Measurements from ENCODE around the gene METTL17. TPM values are rescaled to one million over a fixed set of nuclear protein-coding genes. Genes with fewer than 3 reads are reported as not detected.
A peak's percentile ranks its signal among the peaks of the same experiment; 100 is the strongest.
"Not testable (repeated sequence)": the region's sequence is repeated elsewhere in the genome, so short reads cannot be mapped to it uniquely, and the experiment has no call there.

Gene METTL17
- total RNA-seq, 1 experiment from 2014 or later = 47.1 TPM

GRCh38 chr14:20986811-20987210 is 3.0 kb upstream of the METTL17 start:
- in situ Hi-C loops (cut with HindIII; ENCODE audit: low pct_unique_long_range_greater_than_20kb, low sequenced_read_pairs) = no loop called here
- DNase-seq (ENCODE audit: low read depth, low spot score) = peak; percentile 35

GRCh38 chr14:20988717-20989470 is 886 bp upstream of the METTL17 start:
- DNase-seq (ENCODE audit: low read depth, low spot score) = no peak
- in situ Hi-C loops (cut with HindIII; ENCODE audit: low pct_unique_long_range_greater_than_20kb, low sequenced_read_pairs) = no loop called here

- in situ Hi-C loops (cut with HindIII; ENCODE audit: low pct_unique_long_range_greater_than_20kb, low sequenced_read_pairs) = no loop called here
- DNase-seq (ENCODE audit: low read depth, low spot score) = no peak
Observed at GRCh38 chr14:20989471-20989786, 351 bp upstream of the METTL17 start.

GRCh38 chr14:20996521-20996920 is 6.7 kb downstream of the METTL17 start:
- in situ Hi-C loops (cut with HindIII; ENCODE audit: low pct_unique_long_range_greater_than_20kb, low sequenced_read_pairs) = no loop called here
- DNase-seq (ENCODE audit: low read depth, low spot score) = no peak

GRCh38 chr14:20997115-20997514 is 7.3 kb downstream of the METTL17 start:
- in situ Hi-C loops (cut with HindIII; ENCODE audit: low pct_unique_long_range_greater_than_20kb, low sequenced_read_pairs) = no loop called here
- no peak for DNase-seq (ENCODE audit: low read depth, low spot score)

GRCh38 chr14:20997564-20997963 is 7.8 kb downstream of the METTL17 start:
- in situ Hi-C loops (cut with HindIII; ENCODE audit: low pct_unique_long_range_greater_than_20kb, low sequenced_read_pairs) = no loop called here
- DNase-seq (ENCODE audit: low read depth, low spot score) = no peak

GRCh38 chr14:20998139-20998538 is 8.4 kb downstream of the METTL17 start:
- no peak for DNase-seq (ENCODE audit: low read depth, low spot score)
- in situ Hi-C loops (cut with HindIII; ENCODE audit: low pct_unique_long_range_greater_than_20kb, low sequenced_read_pairs) = no loop called here

GRCh38 chr14:20998674-20999366 is 9.0 kb downstream of the METTL17 start, which contains the start of gene SLC39A2:
TSS of gene SLC39A2 (plus strand) at chr14:20999293. CDS start at chr14:20999447, 154 bp downstream.
- DNase-seq (ENCODE audit: low read depth, low spot score) = peak; percentile 48
- in situ Hi-C loops (cut with HindIII; ENCODE audit: low pct_unique_long_range_greater_than_20kb, low sequenced_read_pairs) = no loop called here

- no peak for DNase-seq (ENCODE audit: low read depth, low spot score)
- in situ Hi-C loops (cut with HindIII; ENCODE audit: low pct_unique_long_range_greater_than_20kb, low sequenced_read_pairs) = no loop called here
Observed at GRCh38 chr14:20999591-20999990, 9.8 kb downstream of the METTL17 start.

- no peak for DNase-seq (ENCODE audit: low read depth, low spot score)
- in situ Hi-C loops (cut with HindIII; ENCODE audit: low pct_unique_long_range_greater_than_20kb, low sequenced_read_pairs) = no loop called here
Observed at GRCh38 chr14:21001218-21001617, 11.4 kb downstream of the METTL17 start.

GRCh38 chr14:21003788-21004346 is 14.1 kb downstream of the METTL17 start:
- no peak for DNase-seq (ENCODE audit: low read depth, low spot score)
- in situ Hi-C loops (cut with HindIII; ENCODE audit: low pct_unique_long_range_greater_than_20kb, low sequenced_read_pairs) = no loop called here

GRCh38 chr14:21009721-21010120 is 19.9 kb downstream of the METTL17 start:
- in situ Hi-C loops (cut with HindIII; ENCODE audit: low pct_unique_long_range_greater_than_20kb, low sequenced_read_pairs); DNase-seq (ENCODE audit: low read depth, low spot score): not testable (repeated sequence)

- in situ Hi-C loops (cut with HindIII; ENCODE audit: low pct_unique_long_range_greater_than_20kb, low sequenced_read_pairs) = no loop called here
- no peak for DNase-seq (ENCODE audit: low read depth, low spot score)
Observed at GRCh38 chr14:21011136-21011535, 21.4 kb downstream of the METTL17 start.

- in situ Hi-C loops (cut with HindIII; ENCODE audit: low pct_unique_long_range_greater_than_20kb, low sequenced_read_pairs) = no loop called here
- peak; percentile 91 for DNase-seq (ENCODE audit: low read depth, low spot score)
Observed at GRCh38 chr14:21014761-21015190, 25.0 kb downstream of the METTL17 start.

- DNase-seq (ENCODE audit: low read depth, low spot score) = no peak
- in situ Hi-C loops (cut with HindIII; ENCODE audit: low pct_unique_long_range_greater_than_20kb, low sequenced_read_pairs) = no loop called here
Observed at GRCh38 chr14:21015312-21015711, 25.5 kb downstream of the METTL17 start.

GRCh38 chr14:21016413-21017190 is 26.8 kb downstream of the METTL17 start:
- in situ Hi-C loops (cut with HindIII; ENCODE audit: low pct_unique_long_range_greater_than_20kb, low sequenced_read_pairs) = no loop called here
- no peak for DNase-seq (ENCODE audit: low read depth, low spot score)

GRCh38 chr14:21017528-21018245 is 27.9 kb downstream of the METTL17 start:
- in situ Hi-C loops (cut with HindIII; ENCODE audit: low pct_unique_long_range_greater_than_20kb, low sequenced_read_pairs) = no loop called here
- DNase-seq (ENCODE audit: low read depth, low spot score) = no peak
